SJCRH30 (cell line): ENCODE measurements around the gene SAMD4B. TPM values are rescaled to one million over a fixed set of nuclear protein-coding genes. Genes with fewer than 3 reads are reported as not detected.

Source experiments
- DNase-seq, 2 experiments: peaks; one replicate each; pipeline ENCODE4 v3.0.0-alpha.2; 2015 to 2020
- H3K27ac ChIP-seq: fragments of 250-450 bp; sonication (Bioruptor Pico); 2 replicates; pipeline ENCODE4 v1.5.1; 2020; ENCODE audit warnings: mild to moderate bottlenecking, moderate library complexity
- H3K27me3 ChIP-seq: fragments of 250-450 bp; sonication (Bioruptor Pico); 2 replicates; pipeline ENCODE4 v1.5.1; 2020; ENCODE audit warnings: mild to moderate bottlenecking, moderate library complexity
- H3K36me3 ChIP-seq: fragments of 250-450 bp; sonication (Bioruptor Pico); 2 replicates; pipeline ENCODE4 v1.5.1; 2020; ENCODE audit warnings: mild to moderate bottlenecking, moderate library complexity
- H3K4me1 ChIP-seq: fragments of 250-450 bp; sonication (Bioruptor Pico); 2 replicates; pipeline ENCODE4 v1.5.1; 2020; ENCODE audit warnings: mild to moderate bottlenecking, moderate library complexity
- H3K4me3 ChIP-seq: fragments of 250-450 bp; sonication (Bioruptor Pico); 2 replicates; pipeline ENCODE4 v1.5.1; 2020; ENCODE audit warnings: mild to moderate bottlenecking, moderate library complexity
- H3K9me3 ChIP-seq: fragments of 250-450 bp; sonication (Bioruptor Pico); replicated peaks from 2 replicates; pipeline ENCODE4 v1.5.1; 2020; ENCODE audit warnings: mild to moderate bottlenecking, moderate library complexity
- total RNA-seq: library from RNA; depleted of rRNA; stranded (reverse); fragments of >200 nt; shearing (Covaris generic); gene quantifications from 2 replicates; pipeline ENCODE4 v1.2.3, GENCODE V29; 2014; rRNA removed

SAMD4B gene
- total RNA-seq, 1 experiment from 2014 or later: 125 TPM

DNA sequence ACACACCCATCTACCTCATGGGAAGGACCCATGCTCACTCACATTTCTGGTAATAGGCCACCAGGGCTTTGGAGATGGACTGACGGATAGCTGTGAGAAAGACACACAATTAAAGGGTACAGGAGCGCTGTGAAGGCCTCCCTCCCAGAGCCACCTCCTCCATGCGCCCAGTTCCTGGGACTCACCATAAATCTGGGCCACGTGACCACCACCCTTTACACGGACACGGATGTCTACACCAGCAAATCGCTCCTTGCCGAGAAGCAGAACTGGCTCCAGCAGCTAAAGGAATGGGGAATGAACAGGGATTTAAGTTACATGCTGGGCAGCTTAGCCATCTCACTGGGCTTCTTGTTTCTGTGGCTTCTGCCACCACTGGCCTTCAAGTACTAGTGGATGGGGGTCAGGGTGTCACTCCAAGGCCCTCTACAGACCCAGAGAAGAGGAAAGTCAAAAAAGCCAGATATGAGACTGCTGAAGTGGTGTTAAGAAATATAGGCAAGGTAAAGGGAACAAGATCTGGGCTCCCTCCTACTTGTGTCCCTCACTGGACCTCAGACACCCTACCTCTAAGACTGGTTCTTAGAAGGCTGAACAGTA, 91.4 kb downstream of the SAMD4B start:
- Histone ChIP-seq H3K4me3 (no peak overlapping the region), H3K9me3 (no peaks in the 10 kb centered on the region), H3K36me3 (peaks cover 39% of the 10 kb centered on the region), H3K27me3 (no peaks in the 10 kb centered on the region), H3K27ac (no peak overlapping the region), H3K4me1 (peaks cover 4% of the 10 kb centered on the region; the same call in 1 of the 2 replicates)
- DNase-seq: no peak

DNA sequence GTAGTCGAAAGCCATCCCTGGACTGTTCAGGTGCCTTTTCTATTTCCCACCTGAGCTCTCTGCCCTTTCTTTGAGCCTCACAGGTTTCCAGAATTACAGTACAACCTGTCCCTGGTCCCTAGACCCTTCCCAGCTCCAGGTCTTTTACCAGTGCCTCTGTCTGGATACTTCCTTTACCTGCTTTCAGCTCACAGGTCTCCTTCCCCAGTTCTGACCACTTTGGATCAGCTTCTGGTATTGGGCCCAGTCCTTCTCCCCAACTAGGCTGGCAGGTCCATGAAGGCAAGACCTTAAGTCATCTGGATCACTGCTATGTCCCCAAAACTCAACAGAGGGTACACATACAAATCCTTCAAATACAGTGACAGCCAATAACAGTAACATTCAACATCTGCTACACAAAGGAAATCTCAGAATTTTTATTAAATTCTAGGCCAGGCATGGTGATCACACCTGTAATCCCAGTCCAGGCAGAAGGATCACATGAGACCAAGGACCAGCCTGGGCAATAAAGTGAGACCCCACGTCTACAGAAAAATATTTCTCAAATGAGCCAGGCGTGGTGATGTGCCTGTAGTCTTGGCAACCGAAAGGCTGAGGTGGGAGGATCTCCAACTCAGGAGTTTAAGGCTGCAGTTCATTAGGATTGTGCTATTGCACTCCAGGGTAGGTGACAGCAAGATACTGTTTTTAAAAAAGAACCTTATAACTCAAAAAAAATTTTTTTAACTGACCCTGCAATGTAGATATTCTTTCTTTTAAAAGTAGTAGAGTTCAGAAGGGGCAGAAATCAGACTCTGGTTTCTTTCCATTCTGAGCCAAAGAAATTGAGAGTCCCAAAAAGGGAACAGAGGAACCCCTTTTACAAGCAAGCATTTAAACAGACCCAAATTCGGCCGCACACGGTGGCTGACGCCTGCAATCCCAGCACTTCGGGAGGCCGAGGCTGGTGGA, 92.2 kb downstream of the SAMD4B start:
- Histone ChIP-seq H3K9me3 (no peaks in the 10 kb centered on the region), H3K27me3 (no peaks in the 10 kb centered on the region), H3K4me3 (peak overlapping the region; percentile 85), H3K4me1 (no peaks in the 10 kb centered on the region), H3K36me3 (peaks cover 39% of the 10 kb centered on the region), H3K27ac (no peak overlapping the region; the same call in 1 of the 2 replicates)
- no peak for DNase-seq

Other genes with a start within 250 kb of the SAMD4B start
- 9.1 and 11.6 TPM in 2 replicates for gene PAK4, start 216.6 kb upstream of the SAMD4B start, total RNA-seq
- gene NCCRP1, start 145.5 kb upstream of the SAMD4B start, total RNA-seq: 7.6 and 7.8 TPM in 2 replicates
- gene SYCN, start 138.2 kb upstream of the SAMD4B start, total RNA-seq: not detected in 2 replicates
- not detected in 2 replicates for gene IFNL3, start 97.4 kb upstream of the SAMD4B start, total RNA-seq
- gene IFNL4, start 93.6 kb upstream of the SAMD4B start, total RNA-seq: not detected in 2 replicates
- not detected in 2 replicates for gene IFNL2, start 74.0 kb upstream of the SAMD4B start, total RNA-seq
- not detected in 2 replicates for gene IFNL1, start 46.0 kb upstream of the SAMD4B start, total RNA-seq
- gene LRFN1, start 21.6 kb upstream of the SAMD4B start, total RNA-seq: 0.59 and 0.66 TPM in 2 replicates
- gene GMFG, start 6.4 kb upstream of the SAMD4B start, total RNA-seq: 3.3 and 3.7 TPM in 2 replicates
- gene PAF1, start 48.7 kb downstream of the SAMD4B start, total RNA-seq: 73.6 and 85.7 TPM in 2 replicates
- 28.2 and 31.9 TPM in 2 replicates for gene MED29, start 49.0 kb downstream of the SAMD4B start, total RNA-seq
- gene ZFP36, start 64.4 kb downstream of the SAMD4B start, total RNA-seq: 2.4 and 2.7 TPM in 2 replicates
- gene PLEKHG2, start 70.2 kb downstream of the SAMD4B start, total RNA-seq: 27.9 and 31.0 TPM in 2 replicates
- gene RPS16, start 93.5 kb downstream of the SAMD4B start, total RNA-seq: 1,718 and 1,766 TPM in 2 replicates
- 89.8 and 106 TPM in 2 replicates for gene SUPT5H, start 103.2 kb downstream of the SAMD4B start, total RNA-seq
- gene TIMM50, start 138.4 kb downstream of the SAMD4B start, total RNA-seq: 184 and 192 TPM in 2 replicates
- gene DLL3, start 156.5 kb downstream of the SAMD4B start, total RNA-seq: 3.7 and 3.8 TPM in 2 replicates
- gene SELENOV, start 172.7 kb downstream of the SAMD4B start, total RNA-seq: 0.15 and 0.32 TPM in 2 replicates
- 6.3 and 9.1 TPM in 2 replicates for gene EID2B, start 190.4 kb downstream of the SAMD4B start, total RNA-seq
- 30.4 and 35.8 TPM in 2 replicates for gene EID2, start 197.7 kb downstream of the SAMD4B start, total RNA-seq